Loucy (cell line): Measurements from ENCODE around the gene RC3H1.

Experiments used
- H2AFZ ChIP-seq: fragments of 200-600 bp; sonication (generic); 2 replicates; pipeline ENCODE4 v1.6.0; 2016; ENCODE audit warnings: antibody characterized with exemption, mild to moderate bottlenecking, low read length, moderate library complexity
- H3F3A ChIP-seq: fragments of 200-600 bp; 2 replicates; pipeline ENCODE4 v1.6.0; 2016; ENCODE audit warnings: antibody characterized with exemption, low read depth, mild to moderate bottlenecking
- H3K27me3 ChIP-seq: fragments of 200-600 bp; sonication (generic); 2 replicates; pipeline ENCODE4 v1.6.1; 2014; ENCODE audit warnings: low read length, mild to moderate bottlenecking; ENCODE audit not compliant: insufficient read depth, poor library complexity, severe bottlenecking
- H3K36me3 ChIP-seq: fragments of 200-600 bp; sonication (generic); 2 replicates; pipeline ENCODE4 v1.6.1; 2016; ENCODE audit warnings: low read length; ENCODE audit not compliant: insufficient read depth
- H3K4me1 ChIP-seq: fragments of 200-600 bp; sonication (generic); 2 replicates; pipeline ENCODE4 v1.5.1; 2014; ENCODE audit warnings: low read length, mild to moderate bottlenecking; ENCODE audit not compliant: insufficient read depth, poor library complexity, severe bottlenecking
- H3K4me2 ChIP-seq: fragments of 200-600 bp; sonication (generic); 2 replicates; pipeline ENCODE4 v1.6.0; 2014; ENCODE audit warnings: antibody characterized with exemption, low read length, low read depth, mild to moderate bottlenecking; ENCODE audit not compliant: poor library complexity, severe bottlenecking
- H3K4me3 ChIP-seq: fragments of 200-600 bp; sonication (generic); 2 replicates; pipeline ENCODE4 v1.5.1; 2014; ENCODE audit warnings: low read length, mild to moderate bottlenecking, mixed read lengths; ENCODE audit not compliant: poor library complexity, severe bottlenecking
- H3K79me2 ChIP-seq: fragments of 200-600 bp; sonication (generic); 2 replicates; pipeline ENCODE4 v1.6.1; 2014; ENCODE audit warnings: low read length; ENCODE audit not compliant: insufficient read depth
- H3K9ac ChIP-seq: fragments of 200-600 bp; sonication (generic); 2 replicates; pipeline ENCODE4 v1.6.0; 2014; ENCODE audit warnings: mild to moderate bottlenecking, low read depth, low read length, moderate library complexity; ENCODE audit not compliant: poor library complexity, severe bottlenecking
- H3K9me2 ChIP-seq: fragments of 200-600 bp; sonication (generic); replicated peaks from 2 replicates; pipeline ENCODE4 v1.6.1; 2016; ENCODE audit warnings: low read depth, low read length, mixed read lengths
- H3K9me3 ChIP-seq: fragments of 200-600 bp; sonication (generic); 2 replicates; pipeline ENCODE4 v1.6.1; 2014; ENCODE audit warnings: mild to moderate bottlenecking, antibody characterized with exemption, low read length, low read depth; ENCODE audit not compliant: insufficient read depth
- H4K20me1 ChIP-seq: fragments of 200-600 bp; sonication (generic); 2 replicates; pipeline ENCODE4 v1.6.0; 2014; ENCODE audit warnings: antibody characterized with exemption, low read length, mild to moderate bottlenecking; ENCODE audit not compliant: insufficient read depth, poor library complexity, severe bottlenecking
- CTCF ChIP-seq: fragments of 200-600 bp; sonication (generic); conservative IDR thresholded peaks from 2 replicates; pipeline ENCODE4 v1.5.1; 2014; ENCODE audit warnings: mild to moderate bottlenecking, antibody characterized with exemption, low read length
- EZH2phosphoT487 ChIP-seq: fragments of 200-600 bp; IDR thresholded peaks from 2 replicates; pipeline ENCODE4 v1.6.1; 2018; ENCODE audit warnings: antibody characterized with exemption, mild to moderate bottlenecking, moderate library complexity, borderline replicate concordance

Gene RC3H1

GRCh38 chr1:173925306-173926242, 96.6 kb downstream of the RC3H1 start:
- no peaks in the 10 kb centered on the region for H4K20me1 ChIP-seq
- TF ChIP-seq CTCF (no peak), EZH2phosphoT487 (no peak)
- H3K36me3 ChIP-seq, result no peaks in the 10 kb centered on the region
- H3F3A ChIP-seq, result no peaks in the 10 kb centered on the region
- no peaks in the 10 kb centered on the region for H3K9me2 ChIP-seq
- no peak overlapping the region for H2AFZ ChIP-seq
- H3K4me2 ChIP-seq, result no peak overlapping the region
- no peaks in the 10 kb centered on the region for H3K4me1 ChIP-seq
- no peak overlapping the region for H3K9ac ChIP-seq
- H3K27me3 ChIP-seq, result no peaks in the 10 kb centered on the region
- no peaks in the 10 kb centered on the region for H3K79me2 ChIP-seq
- H3K4me3 ChIP-seq, result no peak overlapping the region
- no peaks in the 10 kb centered on the region for H3K9me3 ChIP-seq

GRCh38 chr1:173920861-173921260, 101.3 kb downstream of the RC3H1 start:
- no peak overlapping the region for H3K4me2 ChIP-seq
- no peak for TF ChIP-seq EZH2phosphoT487
- TF ChIP-seq CTCF, result no peak
- no peaks in the 10 kb centered on the region for H3K9me3 ChIP-seq
- no peaks in the 10 kb centered on the region for H3K9me2 ChIP-seq
- no peaks in the 10 kb centered on the region for H4K20me1 ChIP-seq
- no peaks in the 10 kb centered on the region for H3K79me2 ChIP-seq
- H3K4me1 ChIP-seq, result no peaks in the 10 kb centered on the region
- no peaks in the 10 kb centered on the region for H3K27me3 ChIP-seq
- H2AFZ ChIP-seq, result no peak overlapping the region
- H3F3A ChIP-seq, result no peaks in the 10 kb centered on the region
- no peak overlapping the region for H3K9ac ChIP-seq
- no peak overlapping the region for H3K4me3 ChIP-seq
- H3K36me3 ChIP-seq, result no peaks in the 10 kb centered on the region

DNA sequence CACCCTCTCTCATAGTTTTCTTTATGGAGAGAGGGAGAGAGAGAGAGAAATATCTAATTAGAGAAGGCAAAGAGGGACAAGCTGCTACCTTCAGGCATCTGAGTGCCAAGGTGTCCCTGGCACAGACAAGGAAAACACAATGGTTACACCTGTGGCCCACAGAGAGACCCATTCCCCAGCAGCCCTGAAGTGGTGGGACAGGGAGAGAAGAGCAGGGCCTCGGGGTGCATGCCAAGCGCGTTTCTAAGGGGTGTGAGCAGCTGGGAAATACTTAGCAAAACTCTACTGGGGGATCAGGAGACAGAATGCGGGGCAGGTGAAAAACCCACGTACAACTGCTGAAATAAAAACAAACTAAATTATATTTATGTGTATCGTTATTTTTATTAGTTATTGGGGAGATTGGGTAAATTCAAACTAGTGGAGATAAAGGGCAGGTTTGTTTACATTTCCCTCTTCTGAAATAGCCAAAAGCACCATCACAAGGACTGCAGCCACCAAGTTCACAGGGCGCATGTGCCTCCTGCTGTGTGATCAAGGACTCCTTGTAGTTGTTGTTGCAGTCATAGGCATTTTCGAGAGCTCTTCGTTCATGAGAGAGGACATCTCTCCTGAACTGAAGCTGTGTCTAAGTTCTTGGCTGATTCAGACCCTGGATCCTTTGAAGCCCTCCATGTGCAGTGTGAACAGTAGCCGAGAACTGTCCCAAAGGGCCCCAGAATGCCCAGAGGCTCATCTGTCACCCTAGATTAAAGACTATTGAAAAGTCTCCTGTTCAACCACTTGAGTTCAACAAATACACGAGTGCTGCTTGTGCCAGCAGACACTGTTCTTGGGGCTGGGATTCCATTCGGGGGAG, 104.3 kb downstream of the RC3H1 start:
- TF ChIP-seq EZH2phosphoT487 (no peak), CTCF (no peak)
- Histone ChIP-seq H2AFZ (no peak overlapping the region), H3K9me2 (no peaks in the 10 kb centered on the region), H3K4me2 (no peak overlapping the region), H3K9me3 (no peaks in the 10 kb centered on the region), H3F3A (no peaks in the 10 kb centered on the region), H3K4me1 (no peaks in the 10 kb centered on the region), H3K4me3 (no peak overlapping the region), H3K9ac (no peak overlapping the region), H3K27me3 (no peaks in the 10 kb centered on the region), H3K36me3 (no peaks in the 10 kb centered on the region), H3K79me2 (no peaks in the 10 kb centered on the region), H4K20me1 (no peaks in the 10 kb centered on the region)
